Dermis blood vessel endothelial cell (primary cell): Measurements from ENCODE around the gene UFD1. TPM values are rescaled to one million over a fixed set of nuclear protein-coding genes. Genes with fewer than 3 reads are reported as not detected.

Experiments
- DNase-seq: peaks from one replicate; pipeline ENCODE4 v3.0.0; 2010
- total RNA-seq: library from RNA; depleted of rRNA; stranded (reverse); fragments of >200 nt; gene quantifications from 2 replicates; pipeline ENCODE4 v1.2.3, GENCODE V29; 2014

UFD1 gene
- total RNA-seq, 1 donor from 2014 or later: 147 TPM

GRCh38 chr22:19494676-19495173 is 15.7 kb upstream of the UFD1 start:
- no peak for DNase-seq

GRCh38 chr22:19494001-19494560 is 15.1 kb upstream of the UFD1 start:
- DNase-seq: no peak

- DNase-seq: no peak
These were observed 13.6 kb upstream of the UFD1 start for GRCh38 chr22:19492504-19493174.

- DNase-seq: no peak
These were observed 11.7 kb upstream of the UFD1 start for GRCh38 chr22:19490628-19491230.

GRCh38 chr22:19488884-19489843 is 10.2 kb upstream of the UFD1 start:
- peak; percentile 36 for DNase-seq

- DNase-seq: no peak
These were observed 9.3 kb upstream of the UFD1 start for GRCh38 chr22:19488285-19488684.

- DNase-seq: peak; percentile 91
These were observed 4.7 kb upstream of the UFD1 start for GRCh38 chr22:19483481-19484244.

- DNase-seq: no peak
These were observed 3.3 kb upstream of the UFD1 start for GRCh38 chr22:19482297-19482696.

- no peak for DNase-seq
These were observed 1.8 kb upstream of the UFD1 start for GRCh38 chr22:19480789-19481188.

GRCh38 chr22:19480173-19480568 is 1.2 kb upstream of the UFD1 start:
- no peak for DNase-seq

GRCh38 chr22:19479355-19480172 is 571 bp upstream of the UFD1 start, which contains the start of gene CDC45:
TSS of gene CDC45 (plus strand) at chr22:19479920. CDS start at chr22:19479969, 49 bp downstream.
- peak; percentile 99 for DNase-seq

- no peak for DNase-seq
These were observed 720 bp downstream of the UFD1 start for GRCh38 chr22:19478045-19478900.

GRCh38 chr22:19477321-19478044 is 1.5 kb downstream of the UFD1 start:
- peak; percentile 40 for DNase-seq

GRCh38 chr22:19476023-19476422 is 3.0 kb downstream of the UFD1 start:
- DNase-seq: no peak

- peak; percentile 21 for DNase-seq
These were observed 5.4 kb downstream of the UFD1 start for GRCh38 chr22:19473578-19473977.

- no peak for DNase-seq
These were observed 6.8 kb downstream of the UFD1 start for GRCh38 chr22:19472233-19472632.

- no peak for DNase-seq
These were observed 7.4 kb downstream of the UFD1 start for GRCh38 chr22:19471572-19471971.

- DNase-seq: no peak
These were observed 9.0 kb downstream of the UFD1 start for GRCh38 chr22:19470010-19470409.

- DNase-seq: no peak
These were observed 9.6 kb downstream of the UFD1 start for GRCh38 chr22:19469421-19469820.
